ENCODE measurements around the gene IMPA2.
A peak's percentile ranks its signal among the peaks of the same experiment; 100 is the strongest.

IMPA2 gene

DNA sequence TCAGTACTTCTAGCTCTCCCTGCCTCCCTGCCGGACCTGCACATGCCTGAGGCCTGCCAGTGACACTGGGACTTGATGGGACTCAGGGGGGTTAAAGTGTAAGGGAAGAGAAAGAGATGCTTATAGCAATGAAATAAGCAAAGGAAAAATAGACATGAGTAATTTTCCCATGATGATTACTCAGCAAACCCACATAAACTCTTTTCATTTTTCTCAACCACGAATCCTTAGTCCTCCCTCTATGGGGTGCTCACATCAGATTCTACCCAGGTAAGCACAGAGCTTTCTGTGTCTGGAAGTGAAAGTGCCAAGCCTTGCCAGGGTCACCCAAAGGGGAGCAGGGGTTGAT lies 67.5 kb downstream of the IMPA2 start:
- no peak for TF ChIP-seq CTCF (IDR thresholded peaks at IDR 0.05; ENCODE audit: borderline replicate concordance, control extremely low read depth, extremely low read depth, insufficient read depth, missing control alignments)
- no peak for DNase-seq (ENCODE audit: low spot score)
- in situ Hi-C loops (cut with MboI; ENCODE audit: low sequenced_read_pairs, unreplicated experiment): no loop called here

GRCh38 chr18:12049978-12050811 lies 68.9 kb downstream of the IMPA2 start:
- DNase-seq (ENCODE audit: low spot score): peak; percentile 62
- in situ Hi-C loops (cut with MboI; ENCODE audit: low sequenced_read_pairs, unreplicated experiment): no loop called here

DNA sequence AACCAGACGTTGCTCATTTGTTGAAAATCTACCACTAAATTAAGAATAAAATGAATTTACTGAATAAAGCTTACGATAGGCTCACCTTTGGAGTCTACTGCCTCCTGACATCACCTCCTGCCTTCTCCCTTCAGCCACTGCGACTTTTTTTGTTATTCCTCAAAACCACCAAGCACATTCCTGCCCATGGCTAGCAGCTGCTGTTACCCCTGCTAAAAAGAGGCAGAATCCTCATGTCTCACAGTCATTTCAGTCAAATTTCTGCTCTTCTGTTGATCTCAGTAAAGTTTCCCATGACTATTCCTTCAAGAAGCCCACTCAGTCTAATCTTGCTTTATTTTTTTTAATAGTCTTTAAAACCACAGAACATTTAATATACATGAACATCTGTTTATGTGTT lies 71.6 kb downstream of the IMPA2 start:
- in situ Hi-C loops (cut with MboI; ENCODE audit: low sequenced_read_pairs, unreplicated experiment): no loop called here
- no peak for TF ChIP-seq CTCF (IDR thresholded peaks at IDR 0.05; ENCODE audit: borderline replicate concordance, control extremely low read depth, extremely low read depth, insufficient read depth, missing control alignments)
- DNase-seq (ENCODE audit: low spot score): no peak

More at GRCh38 chr18:12049978-12050811, 68.9 kb downstream of the IMPA2 start:
- no peak for TF ChIP-seq CTCF (IDR thresholded peaks at IDR 0.05; ENCODE audit: borderline replicate concordance, control extremely low read depth, extremely low read depth, insufficient read depth, missing control alignments)

- in situ Hi-C loops (cut with MboI; ENCODE audit: low sequenced_read_pairs, unreplicated experiment): no loop called here
- no peak for TF ChIP-seq CTCF (IDR thresholded peaks at IDR 0.05; ENCODE audit: borderline replicate concordance, control extremely low read depth, extremely low read depth, insufficient read depth, missing control alignments)
- peak; percentile 36 for DNase-seq (ENCODE audit: low spot score)
These were observed 72.0 kb downstream of the IMPA2 start for GRCh38 chr18:12053289-12053688.

DNA sequence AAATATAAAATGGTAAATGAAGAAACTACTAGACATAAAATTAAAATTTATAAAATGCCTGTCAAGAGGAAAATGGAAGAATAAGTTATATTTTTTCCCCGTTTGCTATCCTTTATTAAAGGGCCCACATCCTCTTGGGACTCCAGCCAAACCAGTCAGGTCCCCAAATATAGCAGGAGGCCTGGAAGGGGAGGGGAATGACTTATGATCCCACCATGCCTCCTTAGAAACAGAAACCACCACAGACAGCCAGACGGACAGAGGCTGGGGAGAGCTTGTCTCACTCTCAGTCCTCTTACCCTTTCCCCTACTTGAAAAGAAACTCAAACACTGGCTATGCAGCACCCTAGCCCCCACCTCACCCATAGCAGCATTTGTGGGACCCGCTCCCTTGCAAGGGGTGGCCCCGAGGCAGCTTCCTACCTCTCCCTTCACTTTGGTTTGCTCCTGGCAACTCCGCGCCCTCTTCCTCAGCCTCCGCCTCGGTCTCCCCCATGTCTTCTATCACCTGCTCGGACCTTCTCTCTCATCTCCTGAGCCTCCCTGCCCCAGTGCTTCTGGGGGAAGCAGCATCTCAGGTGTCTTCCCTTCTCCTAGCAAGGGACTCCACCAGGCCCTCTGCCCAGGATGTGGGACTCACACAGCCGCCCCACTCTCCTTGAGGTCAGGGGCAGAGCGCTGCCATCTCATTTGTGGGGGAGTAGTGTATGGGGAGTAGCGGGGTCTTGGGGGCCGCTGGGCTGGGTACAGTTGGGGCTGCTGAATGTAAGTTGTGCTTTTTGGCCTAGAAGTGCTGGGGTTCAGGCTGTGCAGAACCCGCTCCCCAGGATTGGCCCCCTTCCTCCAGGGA lies 75.0 kb downstream of the IMPA2 start:
- TF ChIP-seq CTCF (IDR thresholded peaks at IDR 0.05; ENCODE audit: borderline replicate concordance, control extremely low read depth, extremely low read depth, insufficient read depth, missing control alignments): no peak
- no peak for DNase-seq (ENCODE audit: low spot score)
- in situ Hi-C loops (cut with MboI; ENCODE audit: low sequenced_read_pairs, unreplicated experiment): no loop called here

DNA sequence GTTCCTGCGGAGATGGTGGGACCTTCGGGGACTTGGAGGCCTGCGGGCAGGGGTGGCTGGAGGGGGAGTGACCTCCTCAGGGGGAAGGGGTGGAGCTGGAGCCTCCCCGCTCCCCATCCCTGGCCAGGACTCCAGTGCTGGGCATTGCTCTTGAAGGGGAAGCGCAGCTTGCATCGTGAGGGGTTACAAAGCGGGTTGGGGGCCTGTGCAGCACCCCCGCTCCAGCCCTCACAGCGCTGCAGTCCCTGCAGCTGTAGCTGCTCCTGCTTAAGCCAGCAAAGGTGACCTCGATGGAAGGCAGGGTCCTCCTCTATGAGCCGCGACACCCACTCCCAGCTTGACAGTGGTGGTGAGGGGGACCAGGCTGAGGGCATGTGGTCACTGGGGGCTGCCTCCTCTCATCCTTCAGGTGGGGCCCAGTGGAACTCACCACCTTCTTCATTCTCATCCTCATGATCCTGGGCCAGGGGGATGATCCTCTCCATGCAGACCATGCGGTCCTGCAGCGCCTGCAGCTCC lies 75.6 kb downstream of the IMPA2 start:
- no peak for DNase-seq (ENCODE audit: low spot score)
- in situ Hi-C loops (cut with MboI; ENCODE audit: low sequenced_read_pairs, unreplicated experiment): no loop called here
- no peak for TF ChIP-seq CTCF (IDR thresholded peaks at IDR 0.05; ENCODE audit: borderline replicate concordance, control extremely low read depth, extremely low read depth, insufficient read depth, missing control alignments)

Data from GM13976 (cell line).